ENCODE results near the gene PELI1.

PELI1 gene

DNA sequence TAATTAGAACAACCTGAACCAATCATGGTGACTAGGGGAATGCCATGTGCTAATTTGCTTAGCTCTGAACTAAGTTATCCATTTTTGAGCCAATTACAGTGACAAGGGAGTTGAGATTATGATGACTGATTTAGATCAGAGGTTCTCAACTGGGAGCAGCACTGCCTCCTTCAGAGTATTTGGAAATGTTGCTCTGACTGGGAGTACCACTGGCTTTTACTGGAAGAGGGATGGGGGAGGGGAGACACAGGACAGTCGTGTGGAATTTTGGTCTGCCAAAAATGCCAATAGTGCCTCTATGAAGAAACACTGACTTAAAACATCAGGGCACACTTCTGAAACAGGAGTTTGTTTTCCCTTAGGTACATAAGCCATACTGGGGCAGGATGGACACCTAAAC is 76.9 kb downstream of the PELI1 start:
- no peaks in the 10 kb centered on the region for H3K27me3 Mint-ChIP-seq
- H3K27ac Mint-ChIP-seq: no peak overlapping the region
- H3K9me3 Mint-ChIP-seq: no peaks in the 10 kb centered on the region
- no peaks in the 10 kb centered on the region for H3K36me3 Mint-ChIP-seq
- no peak for ATAC-seq (replicated peaks)
- H3K4me3 Mint-ChIP-seq: no peak overlapping the region
- no peak for DNase-seq
- peaks cover 2 to 6% of the 10 kb centered on the region in 2 donors for H3K4me1 Mint-ChIP-seq

DNA sequence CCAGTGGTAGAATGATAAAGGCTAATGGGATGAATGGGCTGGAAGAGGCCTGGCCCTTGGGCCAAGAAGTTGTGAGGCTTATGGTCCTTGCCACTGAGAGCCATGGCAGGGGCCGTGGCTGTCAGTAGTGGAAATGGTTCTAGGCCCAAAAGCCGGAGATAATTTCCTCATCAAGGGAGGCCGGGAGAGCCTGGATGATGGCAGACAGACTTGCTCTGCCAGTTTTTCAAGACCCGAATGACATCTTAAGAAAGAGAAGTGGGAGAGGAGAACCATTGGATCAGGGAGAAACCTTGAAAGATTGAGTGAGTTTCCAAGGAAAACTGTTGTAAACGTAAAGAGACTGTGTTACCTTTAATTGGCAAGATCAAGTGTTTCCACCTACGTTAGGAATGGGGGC is 78.7 kb downstream of the PELI1 start:
- Mint-ChIP-seq H3K36me3 (no peaks in the 10 kb centered on the region), H3K4me1 (peaks cover 2 to 6% of the 10 kb centered on the region in 2 donors), H3K27me3 (no peaks in the 10 kb centered on the region), H3K9me3 (no peaks in the 10 kb centered on the region), H3K4me3 (no peak overlapping the region), H3K27ac (no peak overlapping the region)
- DNase-seq: no peak
- ATAC-seq (replicated peaks): no peak

DNA sequence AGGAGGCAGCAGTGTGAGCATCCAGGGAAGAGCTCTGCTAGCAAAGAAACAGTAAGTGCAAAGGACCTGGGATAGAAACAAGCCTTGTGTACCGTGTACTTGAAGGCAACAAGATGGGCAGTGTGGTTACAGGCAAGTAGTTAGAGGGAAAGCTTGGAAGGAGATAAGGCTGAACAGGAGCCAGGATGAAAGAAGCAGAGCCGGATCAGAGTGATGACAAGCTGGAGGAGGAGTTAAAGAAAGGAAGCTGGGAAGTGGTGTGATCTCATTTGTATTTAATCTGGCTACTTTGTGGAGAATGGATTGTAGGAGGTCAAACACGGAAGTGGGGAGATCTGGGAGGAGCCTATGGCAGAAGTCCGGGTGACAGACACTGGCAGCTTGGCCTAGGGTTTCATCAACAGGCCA is 80.3 kb downstream of the PELI1 start:
- H3K4me3 Mint-ChIP-seq: no peak overlapping the region
- no peaks in the 10 kb centered on the region for H3K9me3 Mint-ChIP-seq
- DNase-seq (no peak), ATAC-seq (replicated peaks) (no peak)
- no peaks in the 10 kb centered on the region for H3K36me3 Mint-ChIP-seq
- H3K27ac Mint-ChIP-seq: no peak overlapping the region
- H3K4me1 Mint-ChIP-seq: peaks cover 2 to 6% of the 10 kb centered on the region in 2 donors
- no peaks in the 10 kb centered on the region for H3K27me3 Mint-ChIP-seq

DNA sequence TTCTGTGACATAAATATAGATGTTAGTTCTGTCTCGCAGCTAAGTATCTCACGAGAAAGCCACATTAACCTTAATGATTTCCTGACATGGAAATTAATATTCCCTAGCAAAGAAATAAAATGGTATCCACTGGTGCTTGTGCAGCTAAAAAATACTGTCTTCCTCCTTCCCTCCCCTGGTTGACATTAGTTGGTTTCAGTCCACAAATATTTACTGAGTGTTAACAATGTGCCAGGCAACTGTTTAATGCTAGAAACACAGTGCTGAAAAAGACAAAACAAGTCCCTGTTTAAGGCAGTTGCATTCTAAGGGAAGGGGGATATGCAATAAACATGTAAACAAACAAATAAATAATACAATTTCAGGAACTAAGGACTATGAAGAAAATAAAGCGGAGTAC is 80.8 kb downstream of the PELI1 start:
- no peak for ATAC-seq (replicated peaks)
- DNase-seq: no peak
- Mint-ChIP-seq H3K9me3 (no peaks in the 10 kb centered on the region), H3K4me1 (peaks cover 2 to 6% of the 10 kb centered on the region in 2 donors), H3K4me3 (no peak overlapping the region), H3K27me3 (no peaks in the 10 kb centered on the region), H3K27ac (no peak overlapping the region), H3K36me3 (no peaks in the 10 kb centered on the region)

DNA sequence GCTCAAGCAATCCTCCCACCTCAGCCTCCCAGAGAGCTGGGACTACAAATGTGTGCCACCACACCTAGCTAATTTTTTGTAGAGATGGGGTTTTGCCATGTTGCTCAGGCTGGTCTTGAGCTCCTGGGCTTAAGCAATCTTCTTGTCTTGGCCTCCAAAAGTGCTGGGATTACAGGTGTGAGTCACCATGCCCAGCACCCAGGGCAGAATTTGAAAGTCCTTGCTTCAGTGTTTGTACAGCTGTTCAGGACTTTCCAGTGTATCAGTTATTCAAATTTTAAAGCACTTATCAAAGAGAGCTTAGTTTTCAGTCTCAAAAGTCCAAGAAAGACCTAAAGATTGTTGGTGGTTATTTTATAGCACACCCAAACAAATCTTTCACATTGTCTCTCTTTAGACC is 81.4 kb downstream of the PELI1 start:
- H3K27me3 Mint-ChIP-seq: no peaks in the 10 kb centered on the region
- H3K9me3 Mint-ChIP-seq: no peaks in the 10 kb centered on the region
- DNase-seq: no peak
- H3K4me3 Mint-ChIP-seq: no peak overlapping the region
- peaks cover 2 to 6% of the 10 kb centered on the region in 2 donors for H3K4me1 Mint-ChIP-seq
- no peak for ATAC-seq (replicated peaks)
- H3K36me3 Mint-ChIP-seq: no peaks in the 10 kb centered on the region
- no peak overlapping the region for H3K27ac Mint-ChIP-seq

DNA sequence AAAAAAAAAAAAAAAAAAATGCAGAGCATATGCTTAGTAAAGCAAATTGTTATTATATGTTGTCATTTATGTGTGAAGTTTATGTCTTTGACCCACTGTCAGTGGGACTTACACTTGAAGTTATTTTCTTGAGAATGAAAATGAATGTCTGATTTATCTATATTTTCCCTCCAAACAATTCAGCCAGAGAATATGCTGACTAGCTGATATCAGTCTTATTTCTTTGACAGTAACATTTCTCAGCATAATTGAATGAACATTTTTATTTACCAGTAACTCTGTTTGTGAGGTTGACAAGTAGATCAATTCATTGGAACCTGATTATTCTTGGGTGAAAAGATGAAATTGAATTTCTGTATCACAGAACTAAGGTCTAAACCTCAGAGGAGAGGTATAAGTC is 85.0 kb downstream of the PELI1 start:
- Mint-ChIP-seq H3K36me3 (no peaks in the 10 kb centered on the region), H3K4me3 (no peak overlapping the region), H3K27me3 (no peaks in the 10 kb centered on the region), H3K4me1 (peaks cover 3 to 18% of the 10 kb centered on the region in 2 donors), H3K9me3 (no peaks in the 10 kb centered on the region), H3K27ac (no peak overlapping the region)
- ATAC-seq (replicated peaks): no peak
- DNase-seq: no peak

DNA sequence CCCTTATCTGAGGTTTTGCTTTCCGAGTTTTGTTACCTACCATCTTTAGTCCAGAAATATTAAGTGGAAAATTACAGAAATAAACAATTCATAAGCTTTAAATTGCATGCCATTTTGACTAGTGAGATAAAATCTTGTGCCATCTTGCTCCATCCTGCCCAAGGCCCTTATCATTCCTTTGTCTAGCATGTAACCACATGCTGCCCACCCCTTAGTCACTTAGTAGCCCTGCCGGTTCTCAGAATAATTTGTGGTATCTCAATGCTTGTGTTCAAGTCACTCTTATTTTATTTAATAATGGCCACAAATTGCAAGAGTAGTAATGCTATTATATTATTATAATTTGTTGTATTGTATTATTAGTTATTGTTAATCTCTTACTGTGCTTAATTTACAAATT is 88.2 kb downstream of the PELI1 start:
- no peak overlapping the region for H3K27ac Mint-ChIP-seq
- ATAC-seq (replicated peaks): no peak
- H3K4me3 Mint-ChIP-seq: no peak overlapping the region
- H3K9me3 Mint-ChIP-seq: no peaks in the 10 kb centered on the region
- H3K4me1 Mint-ChIP-seq: peaks cover 7 to 19% of the 10 kb centered on the region in 2 donors
- no peak for DNase-seq
- no peaks in the 10 kb centered on the region for H3K27me3 Mint-ChIP-seq
- no peaks in the 10 kb centered on the region for H3K36me3 Mint-ChIP-seq

DNA sequence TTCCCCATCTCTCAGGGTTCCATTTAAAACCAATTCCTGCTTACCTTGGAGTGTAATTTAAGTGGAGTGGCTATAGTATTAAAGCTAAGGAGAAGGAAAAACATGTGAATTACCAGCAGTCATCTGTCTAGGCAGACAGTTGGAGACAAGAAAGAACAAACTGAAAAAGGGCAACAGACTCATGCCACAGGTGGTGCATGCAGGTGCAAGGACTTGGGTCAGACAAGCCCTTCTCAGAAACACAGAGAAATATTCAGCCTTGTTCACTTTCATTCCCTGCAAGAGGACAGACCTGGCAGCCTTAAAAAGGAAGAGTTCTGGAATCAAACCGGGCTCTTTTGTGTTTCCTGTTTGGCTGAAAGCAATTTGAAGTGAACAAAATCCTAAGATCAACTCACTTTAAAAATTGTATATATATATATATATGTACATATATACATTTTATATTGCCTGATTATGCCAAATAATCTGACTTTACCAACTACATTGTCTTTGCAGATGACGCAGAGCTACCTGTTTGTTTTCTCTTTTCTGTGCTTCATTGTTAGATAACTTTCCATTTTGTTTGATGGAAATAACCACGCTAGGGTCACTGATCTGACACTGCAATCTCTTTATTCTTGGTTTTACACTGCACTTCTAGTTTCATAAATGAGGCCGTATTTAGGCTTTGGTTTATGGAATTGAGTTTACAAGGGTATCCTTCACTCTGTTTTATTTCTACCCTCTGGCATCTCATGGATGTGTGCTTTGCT is 89.9 kb downstream of the PELI1 start:
- no peaks in the 10 kb centered on the region for H3K36me3 Mint-ChIP-seq
- H3K27ac Mint-ChIP-seq: no peak overlapping the region
- H3K4me3 Mint-ChIP-seq: no peak overlapping the region
- no peak for ATAC-seq (replicated peaks)
- no peak for DNase-seq
- H3K4me1 Mint-ChIP-seq: peaks cover 14 to 27% of the 10 kb centered on the region in 2 donors
- no peaks in the 10 kb centered on the region for H3K27me3 Mint-ChIP-seq
- no peaks in the 10 kb centered on the region for H3K9me3 Mint-ChIP-seq

DNA sequence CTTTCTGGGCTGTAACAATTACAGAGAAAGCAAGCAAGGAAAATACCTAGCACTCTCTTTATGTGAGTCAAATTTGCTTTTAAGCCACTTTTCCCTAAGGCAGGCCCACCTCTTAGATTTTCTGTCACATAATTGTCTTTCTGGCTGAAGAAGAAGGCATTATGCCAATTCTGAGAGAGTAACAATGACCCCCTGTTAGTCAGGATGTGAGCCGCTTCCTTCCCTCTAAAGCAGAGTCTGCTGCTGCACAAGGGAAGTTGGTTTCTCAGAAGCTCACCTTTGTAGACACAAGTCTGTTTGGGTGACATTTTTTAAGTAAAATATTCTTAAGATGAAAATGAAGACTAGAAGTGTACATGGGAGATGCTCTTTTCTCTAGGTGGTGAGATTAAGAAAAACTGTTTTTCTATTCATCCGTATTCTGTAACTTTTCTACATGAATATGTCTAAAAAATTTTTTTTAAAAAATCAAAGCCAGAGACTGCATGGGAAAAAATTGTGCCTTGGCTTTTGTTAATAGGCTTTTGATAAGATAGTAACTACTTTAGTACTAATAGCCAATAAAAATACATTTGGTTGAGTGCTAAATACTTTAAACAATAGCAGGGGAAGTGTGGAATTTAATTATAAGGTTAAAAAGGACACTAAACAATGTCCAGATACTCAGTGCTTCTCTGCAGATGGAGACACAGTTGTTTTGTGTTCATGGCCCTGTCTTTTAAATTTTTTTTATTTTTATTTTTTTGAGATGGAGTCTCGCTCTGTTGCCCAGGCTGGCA is 91.6 kb downstream of the PELI1 start:
- Mint-ChIP-seq H3K27me3 (no peaks in the 10 kb centered on the region), H3K9me3 (no peaks in the 10 kb centered on the region), H3K27ac (no peak overlapping the region), H3K36me3 (no peaks in the 10 kb centered on the region), H3K4me1 (peaks cover 16 to 29% of the 10 kb centered on the region in 2 donors), H3K4me3 (no peak overlapping the region)
- no peak for DNase-seq
- ATAC-seq (replicated peaks): no peak

DNA sequence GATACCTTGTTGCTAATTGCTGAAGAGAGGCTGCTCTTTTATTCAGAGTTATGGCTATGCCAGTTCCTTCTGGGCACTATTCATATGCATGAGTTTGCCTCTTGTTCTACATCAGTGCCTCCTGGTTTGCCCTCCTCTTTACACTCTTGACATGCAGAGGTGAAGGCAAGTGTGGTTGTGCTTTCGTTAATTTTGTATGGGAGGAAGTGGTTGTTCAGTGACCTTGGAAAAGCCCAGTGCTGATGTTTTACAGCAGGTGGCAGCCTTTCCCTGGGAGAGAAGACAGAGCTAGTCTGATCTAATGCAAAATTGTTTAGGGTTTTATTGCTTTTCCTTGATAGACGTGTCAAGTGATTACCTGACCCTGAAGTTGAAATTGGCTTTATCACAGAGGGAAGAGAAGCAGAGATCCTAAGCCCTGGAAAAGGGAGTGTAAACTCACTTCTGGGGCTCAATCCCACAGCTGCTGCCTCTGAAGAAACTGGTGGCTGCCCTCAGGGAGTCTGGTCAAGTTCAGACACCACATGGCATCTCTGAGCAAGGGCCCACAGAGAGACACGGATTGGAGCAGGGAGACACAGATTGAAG is 94.5 kb downstream of the PELI1 start:
- Mint-ChIP-seq H3K9me3 (no peaks in the 10 kb centered on the region), H3K4me3 (no peak overlapping the region), H3K27ac (peak overlapping the region; percentile 47), H3K4me1 (peaks cover 13 to 22% of the 10 kb centered on the region in 2 donors), H3K27me3 (no peaks in the 10 kb centered on the region), H3K36me3 (no peaks in the 10 kb centered on the region)
- ATAC-seq (replicated peaks) (peak; percentile 93 to 98), DNase-seq (peak; percentile 72)

DNA sequence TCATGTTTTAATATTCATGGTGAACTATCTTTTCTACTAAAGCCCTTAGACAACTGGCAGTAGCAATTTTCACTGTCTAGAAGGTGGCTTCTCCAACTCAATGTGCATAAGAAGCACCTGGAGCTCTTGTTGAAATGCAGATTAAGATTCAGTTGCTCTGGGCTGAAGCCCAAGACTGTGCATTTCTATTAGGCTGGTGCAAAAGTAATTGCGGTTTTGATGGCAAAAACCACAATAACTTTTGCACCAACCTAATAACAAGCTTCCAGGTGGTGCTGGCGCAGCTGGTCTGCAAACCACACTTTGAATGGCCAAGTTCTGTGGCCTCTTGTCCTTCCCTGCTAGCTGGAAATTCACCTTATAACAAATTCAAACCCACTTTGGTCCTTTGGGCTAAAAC is 98.3 kb downstream of the PELI1 start:
- DNase-seq: no peak
- Mint-ChIP-seq H3K27ac (no peak overlapping the region), H3K4me3 (no peak overlapping the region), H3K4me1 (peaks cover 9 to 10% of the 10 kb centered on the region in 2 donors), H3K9me3 (no peaks in the 10 kb centered on the region), H3K36me3 (no peaks in the 10 kb centered on the region), H3K27me3 (no peaks in the 10 kb centered on the region)
- no peak for ATAC-seq (replicated peaks)

Data from stimulated activated naive B cell treated with anti-CD40 and anti-IgM and Interleukin-4, amounts not matched to agents 10 μg/mL and 1 μg/mL and 100 μg/mL, for 72 hours (primary cell).